Kasumi-1 (cell line): ENCODE measurements around the gene PPIF.
"Not testable (repeated sequence)": the region's sequence is repeated elsewhere in the genome, so short reads cannot be mapped to it uniquely, and the experiment has no call there.

ENCODE experiments used
- DNase-seq, 2 experiments: peaks; one replicate each; lab custom pipeline; 2025; lab: John Stamatoyannopoulos, UW

The PPIF gene

DNA sequence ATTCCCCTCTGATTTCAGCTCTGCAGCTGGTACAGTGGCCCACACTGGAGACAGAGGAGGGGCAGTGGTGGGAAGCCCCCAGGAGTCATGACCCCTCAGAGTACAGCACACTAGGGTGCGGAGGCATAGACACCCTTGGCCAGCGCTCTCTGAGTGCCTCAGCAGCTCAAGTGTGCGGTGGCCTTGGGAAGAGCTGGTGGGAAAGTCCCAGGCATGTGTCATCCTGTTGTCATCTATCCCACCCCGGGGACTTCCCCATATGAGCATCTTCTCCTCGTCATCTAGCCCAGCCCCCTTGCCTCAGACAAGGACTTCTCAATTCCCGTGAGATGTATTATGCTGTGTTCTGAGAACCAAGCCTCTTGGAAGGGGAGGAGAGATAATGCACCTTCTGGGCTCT lies 15.6 kb upstream of the PPIF start:
- peak in 1 of 2 experiments; percentile 27 for DNase-seq

DNA sequence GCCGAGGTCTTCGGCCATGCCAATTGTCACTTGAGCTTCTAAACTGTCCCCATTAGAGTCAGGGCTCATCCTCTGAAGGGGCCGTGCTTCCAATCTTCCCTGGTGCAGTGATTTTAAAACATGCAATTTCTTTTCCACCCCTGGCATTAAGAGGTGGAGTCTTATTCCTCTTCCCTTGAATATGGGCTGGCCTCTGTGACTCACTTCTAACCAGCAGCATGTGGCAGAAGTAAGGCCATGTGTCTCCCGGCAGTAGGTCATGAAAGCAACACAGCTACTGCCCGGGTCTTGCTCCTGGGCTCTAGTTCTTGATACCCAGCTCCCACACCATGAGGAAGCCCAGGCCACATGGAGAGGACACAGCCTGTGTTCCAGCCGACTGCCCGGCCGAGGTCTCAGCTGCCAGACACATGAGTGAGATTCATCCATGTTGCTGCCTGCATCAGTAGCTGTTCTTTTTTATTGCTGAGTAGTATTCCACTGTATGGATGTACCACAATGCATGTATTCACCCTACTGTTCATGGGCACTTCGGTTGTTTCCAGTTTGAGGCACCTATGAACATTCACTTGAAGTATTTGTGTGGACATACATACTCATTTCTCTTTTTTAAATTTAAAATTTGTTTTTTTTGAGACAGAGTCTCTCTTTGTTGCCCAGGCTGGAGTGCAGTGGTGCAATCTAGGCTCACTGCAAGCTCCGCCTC lies 14.5 kb upstream of the PPIF start:
- not testable (repeated sequence) for DNase-seq

DNA sequence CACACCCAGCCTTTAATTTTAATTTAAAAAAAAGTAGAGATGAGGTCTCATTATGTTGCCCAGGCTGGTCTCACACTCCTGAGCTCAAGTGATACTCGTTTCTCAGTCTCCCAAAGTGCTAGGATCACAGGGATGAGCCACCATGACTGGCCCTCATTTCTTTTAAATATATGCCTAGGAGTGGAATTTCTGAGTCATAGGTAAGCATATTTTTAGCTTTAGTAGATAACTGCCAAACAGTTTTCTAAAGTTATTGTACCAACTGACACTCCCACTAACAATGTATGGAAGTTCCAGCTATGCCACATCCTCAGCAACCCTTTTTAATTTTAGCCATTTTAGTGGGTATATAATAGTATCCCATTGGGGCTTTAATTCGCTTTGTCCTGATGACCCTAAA lies 13.8 kb upstream of the PPIF start:
- DNase-seq = no peak

DNA sequence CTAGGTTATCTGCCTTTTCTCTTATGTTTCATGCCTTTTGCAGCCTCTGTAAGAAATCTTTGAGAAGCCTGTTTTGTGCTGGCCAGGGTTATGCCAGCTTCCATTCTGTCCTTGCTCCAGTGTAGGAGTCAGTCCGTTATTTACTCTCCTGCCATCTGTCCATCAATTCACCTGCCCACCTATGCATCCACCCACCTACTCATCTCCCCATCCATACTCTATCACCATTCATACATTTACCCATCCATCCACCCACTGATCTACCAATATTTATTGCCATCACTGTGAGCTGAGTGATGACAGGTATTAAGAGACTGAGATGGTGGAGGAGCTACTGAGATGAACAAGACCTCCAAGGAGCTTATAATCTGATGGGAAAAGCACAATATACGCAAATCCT lies 12.7 kb upstream of the PPIF start:
- no peak for DNase-seq

DNA sequence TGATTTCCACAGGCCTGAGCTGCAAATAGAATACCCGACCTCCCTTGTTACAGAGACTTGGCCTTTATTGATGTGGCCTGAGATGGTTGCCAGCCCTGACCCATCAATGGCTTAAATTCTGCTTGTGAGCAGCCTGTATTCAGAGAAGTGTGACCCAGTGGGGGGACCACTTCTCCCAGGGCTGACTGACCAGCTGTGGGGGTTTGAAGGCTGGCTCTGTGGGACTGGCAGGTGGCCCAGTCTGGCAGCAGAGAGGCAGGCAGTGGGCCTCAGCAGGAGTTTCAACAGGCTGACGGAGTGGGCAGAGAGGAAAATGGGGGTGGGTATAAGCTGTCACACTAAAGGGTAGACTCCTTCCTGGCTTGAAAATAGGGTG lies 12.2 kb upstream of the PPIF start:
- DNase-seq = no peak

DNA sequence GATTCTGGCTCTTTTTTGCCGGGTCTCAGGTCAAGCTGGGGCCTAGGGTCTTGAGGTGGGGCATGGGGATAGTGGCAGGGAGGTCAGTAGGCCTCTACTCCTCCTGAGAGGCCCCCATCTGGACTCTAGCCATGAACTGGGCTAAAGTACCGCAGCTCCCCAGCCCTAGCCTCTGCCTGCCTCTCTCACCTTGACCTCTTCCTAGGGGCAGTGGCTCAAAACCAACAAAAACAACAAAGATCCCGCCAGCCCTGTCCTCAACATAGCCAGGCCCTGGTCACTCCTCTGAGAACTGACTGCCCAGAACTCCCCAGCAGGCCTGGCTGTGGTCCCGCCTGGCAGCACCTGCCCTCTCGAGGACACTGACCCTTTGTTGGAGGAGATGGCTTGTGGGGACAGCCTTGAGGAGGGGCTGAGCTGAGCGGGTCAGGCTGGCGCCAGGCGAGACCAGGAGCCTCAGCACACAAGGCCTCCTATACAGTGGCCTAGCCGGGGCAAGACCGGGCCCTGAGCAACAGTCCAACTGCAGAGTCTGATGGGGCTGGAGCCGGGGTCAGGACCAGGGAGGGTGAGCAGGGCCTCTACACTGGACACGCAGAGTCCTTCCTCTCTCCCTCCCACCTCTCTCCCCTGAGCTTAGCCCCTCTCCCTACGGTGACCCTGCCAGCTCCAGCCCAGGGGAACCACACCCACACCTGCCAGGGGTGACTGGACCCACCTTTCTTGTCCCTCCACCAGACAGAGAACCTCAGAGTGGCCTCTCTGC lies 11.6 kb upstream of the PPIF start:
- no peak for DNase-seq

DNA sequence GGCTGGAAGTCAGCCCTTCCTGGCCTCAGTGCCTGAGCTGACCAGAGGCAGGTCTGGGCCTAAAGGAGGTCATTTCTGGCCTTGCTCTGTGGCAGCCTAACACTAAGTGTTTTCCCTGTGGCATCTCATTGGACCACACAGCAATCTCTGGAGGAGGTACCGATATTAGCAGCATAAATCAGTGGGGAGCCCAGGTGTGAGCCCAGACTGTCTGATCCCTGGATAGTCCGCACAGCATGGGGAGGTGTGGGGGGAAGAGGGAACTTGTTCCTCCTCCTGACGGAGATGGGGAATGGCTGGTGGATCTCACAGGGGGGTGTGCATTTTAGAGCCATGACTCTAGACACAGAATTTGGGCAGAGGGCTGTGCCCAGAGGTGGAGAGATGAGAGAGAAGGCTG lies 11.0 kb upstream of the PPIF start:
- DNase-seq = no peak

DNA sequence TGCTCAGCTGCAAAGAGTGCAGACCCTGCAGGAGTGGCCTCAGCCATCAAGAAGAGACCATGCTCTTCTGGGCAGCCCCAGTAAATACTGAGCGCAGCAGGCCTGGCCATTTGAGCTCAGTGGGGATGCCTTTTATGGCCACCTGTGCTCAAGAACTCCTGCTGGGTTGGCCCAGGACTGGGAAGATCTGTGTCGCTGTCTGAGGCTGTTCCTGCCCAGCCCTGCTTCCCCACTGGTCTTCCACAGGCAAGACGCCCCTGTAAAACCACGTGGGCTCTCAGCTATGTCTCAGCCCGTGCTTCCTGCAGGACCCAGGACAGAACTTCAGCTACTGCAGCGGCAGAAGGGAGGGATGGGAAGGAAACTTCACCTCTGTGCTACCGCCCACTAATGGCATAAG lies 10.5 kb upstream of the PPIF start:
- no peak for DNase-seq

DNA sequence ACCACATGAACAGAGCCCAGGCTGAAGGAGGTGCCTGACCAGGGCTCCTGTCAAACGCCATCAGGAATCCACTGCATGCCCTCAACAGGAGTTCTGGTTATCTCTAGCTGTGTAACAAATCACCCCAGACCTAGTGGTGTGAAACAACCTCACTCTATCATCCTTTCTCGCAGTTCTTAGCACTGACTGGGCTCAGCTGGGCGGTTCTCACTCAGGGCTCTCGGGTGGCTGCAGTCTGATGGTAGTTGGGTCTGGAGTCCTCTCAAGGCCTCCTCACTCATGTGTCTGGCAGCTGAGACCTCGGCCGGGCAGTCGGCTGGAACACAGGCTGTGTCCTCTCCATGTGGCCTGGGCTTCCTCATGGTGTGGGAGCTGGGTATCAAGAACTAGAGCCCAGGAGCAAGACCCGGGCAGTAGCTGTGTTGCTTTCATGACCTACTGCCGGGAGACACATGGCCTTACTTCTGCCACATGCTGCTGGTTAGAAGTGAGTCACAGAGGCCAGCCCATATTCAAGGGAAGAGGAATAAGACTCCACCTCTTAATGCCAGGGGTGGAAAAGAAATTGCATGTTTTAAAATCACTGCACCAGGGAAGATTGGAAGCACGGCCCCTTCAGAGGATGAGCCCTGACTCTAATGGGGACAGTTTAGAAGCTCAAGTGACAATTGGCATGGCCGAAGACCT lies 9.3 kb upstream of the PPIF start:
- not testable (repeated sequence) for DNase-seq

DNA sequence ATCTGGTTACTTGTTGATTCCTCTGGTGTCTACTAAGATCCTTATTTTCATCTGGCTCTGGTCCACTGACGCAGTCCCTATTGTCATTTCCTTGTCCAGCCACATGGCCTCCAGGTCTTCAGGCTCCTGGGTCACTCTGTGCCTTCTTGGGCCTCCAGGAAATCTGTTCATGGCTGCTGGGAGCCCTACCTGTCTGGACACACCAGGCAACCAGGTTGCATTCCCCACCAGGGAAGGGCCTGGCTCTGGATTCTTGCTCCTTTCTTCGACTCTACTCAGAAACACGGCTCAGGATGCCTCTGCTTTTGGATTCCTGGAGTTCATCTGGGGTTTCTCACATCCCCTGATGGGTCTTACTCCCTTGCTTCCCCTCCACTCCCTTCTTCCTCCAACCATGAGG lies 8.0 kb upstream of the PPIF start:
- no peak for DNase-seq

DNA sequence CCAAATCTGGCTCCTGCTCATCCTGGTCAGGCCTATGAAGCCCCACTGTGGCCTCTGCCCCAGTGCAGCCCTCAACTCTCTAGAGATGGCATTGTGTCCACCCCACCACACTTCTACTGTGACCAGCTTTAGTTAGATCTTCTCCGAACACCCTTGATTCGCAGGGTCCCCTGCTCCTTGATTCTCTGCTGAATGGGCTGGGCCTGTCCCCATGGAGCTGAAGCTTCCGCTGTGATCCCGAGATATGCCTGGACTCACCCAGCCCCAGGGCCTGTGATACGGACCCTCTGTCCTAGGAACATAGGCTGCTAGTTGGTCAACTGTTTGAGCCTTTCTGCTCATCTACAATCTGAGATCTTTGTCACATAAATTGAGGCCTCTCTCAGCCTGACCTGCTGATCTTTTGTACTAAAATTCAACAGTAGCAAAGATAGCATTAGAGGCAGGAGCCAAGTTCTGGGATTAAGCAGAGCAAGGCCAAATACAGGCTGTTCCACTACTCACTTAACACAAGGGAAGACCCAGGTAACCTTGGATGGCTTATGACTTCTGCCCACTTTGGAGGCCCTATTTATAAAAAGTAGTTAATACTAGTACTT lies 6.5 kb upstream of the PPIF start:
- DNase-seq = no peak

DNA sequence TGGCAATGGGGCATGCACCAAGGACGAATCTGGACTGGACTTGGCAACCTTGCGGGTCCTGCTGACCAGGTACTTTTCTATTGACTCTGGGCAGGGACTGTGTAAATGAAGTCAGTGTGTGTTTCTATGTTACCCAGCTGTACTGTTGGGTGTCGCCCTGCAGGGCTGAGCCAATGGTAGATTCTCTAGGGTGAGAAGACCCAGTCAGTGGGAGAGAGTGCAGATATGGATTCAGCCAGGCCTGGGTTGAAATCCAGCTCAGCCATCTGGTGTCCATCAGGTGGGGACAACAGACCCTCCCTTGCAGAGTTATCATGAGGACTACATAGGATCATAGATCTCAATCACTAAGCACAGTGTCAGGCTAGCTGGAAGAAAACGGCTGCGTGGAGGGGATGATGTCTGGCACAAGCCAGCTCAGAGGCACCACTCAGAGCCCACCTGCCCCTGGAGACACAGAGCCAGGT lies 4.9 kb upstream of the PPIF start:
- DNase-seq = no peak

DNA sequence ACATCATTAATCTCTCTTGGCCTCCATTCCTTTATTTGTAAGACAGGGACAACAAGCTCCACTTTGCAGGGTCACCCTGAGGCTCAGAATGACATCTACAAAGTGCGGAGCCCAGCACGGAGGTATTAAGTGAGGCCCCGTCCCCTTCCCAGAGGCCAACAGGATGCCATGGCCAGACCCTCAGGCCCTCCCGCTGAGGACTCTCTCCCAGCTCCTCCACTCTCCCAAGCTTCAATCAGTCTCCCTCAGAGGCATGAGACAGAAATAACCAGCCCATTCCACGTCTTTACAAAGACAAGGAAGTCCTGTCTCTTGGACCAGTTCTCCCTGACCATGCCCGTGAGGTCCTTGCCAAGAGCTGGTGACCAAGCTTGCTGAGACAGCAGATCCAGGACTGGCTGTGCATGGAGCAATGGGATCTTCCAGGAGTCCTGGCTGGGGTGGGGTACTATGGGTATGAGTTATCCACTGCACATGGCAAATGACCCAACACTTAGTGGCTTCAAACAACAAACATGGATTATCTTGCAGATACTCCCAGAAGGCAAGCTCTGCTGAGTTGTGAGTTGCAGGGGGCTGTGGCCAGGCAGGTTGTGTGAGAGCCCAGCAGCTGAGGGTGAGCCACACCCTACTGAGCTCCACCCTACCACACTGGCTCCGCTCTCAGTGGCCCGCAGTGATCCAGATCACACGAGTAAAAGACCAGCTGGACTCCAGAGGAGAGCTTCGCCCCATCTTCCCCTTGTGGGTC lies 4.3 kb upstream of the PPIF start:
- DNase-seq = no peak

DNA sequence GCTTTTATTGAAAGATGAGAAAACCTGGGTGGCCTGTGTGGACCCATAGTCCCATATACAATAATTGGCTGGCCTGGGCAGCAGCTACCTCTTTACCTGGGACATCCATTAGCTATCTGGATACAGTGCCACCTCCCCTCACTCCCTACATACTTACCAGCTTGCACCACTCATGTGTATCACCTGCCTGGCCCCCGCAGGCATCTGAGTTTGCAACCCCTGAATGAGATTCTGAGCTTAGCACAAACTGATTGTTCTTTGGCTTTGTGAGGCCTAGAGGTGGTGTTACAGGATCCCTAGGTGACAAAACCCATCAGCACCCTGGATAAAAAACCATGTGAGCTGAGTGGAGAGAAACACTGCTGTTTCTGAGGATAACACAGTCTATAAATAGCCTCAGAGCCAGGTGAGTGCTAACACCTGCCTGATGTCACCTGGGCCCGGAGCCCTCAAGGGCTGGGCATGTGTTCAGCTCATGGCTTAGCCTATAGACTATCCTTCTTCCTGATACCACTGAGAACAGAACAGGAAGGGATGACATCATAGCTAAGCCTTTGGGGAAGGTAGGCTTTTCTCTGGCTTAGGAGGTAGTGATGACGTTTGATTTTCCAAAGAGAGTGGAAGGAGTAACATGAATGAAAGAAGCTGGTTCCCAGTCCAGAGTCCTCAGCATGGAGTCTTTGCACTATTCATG lies 2.6 kb upstream of the PPIF start:
- no peak for DNase-seq

DNA sequence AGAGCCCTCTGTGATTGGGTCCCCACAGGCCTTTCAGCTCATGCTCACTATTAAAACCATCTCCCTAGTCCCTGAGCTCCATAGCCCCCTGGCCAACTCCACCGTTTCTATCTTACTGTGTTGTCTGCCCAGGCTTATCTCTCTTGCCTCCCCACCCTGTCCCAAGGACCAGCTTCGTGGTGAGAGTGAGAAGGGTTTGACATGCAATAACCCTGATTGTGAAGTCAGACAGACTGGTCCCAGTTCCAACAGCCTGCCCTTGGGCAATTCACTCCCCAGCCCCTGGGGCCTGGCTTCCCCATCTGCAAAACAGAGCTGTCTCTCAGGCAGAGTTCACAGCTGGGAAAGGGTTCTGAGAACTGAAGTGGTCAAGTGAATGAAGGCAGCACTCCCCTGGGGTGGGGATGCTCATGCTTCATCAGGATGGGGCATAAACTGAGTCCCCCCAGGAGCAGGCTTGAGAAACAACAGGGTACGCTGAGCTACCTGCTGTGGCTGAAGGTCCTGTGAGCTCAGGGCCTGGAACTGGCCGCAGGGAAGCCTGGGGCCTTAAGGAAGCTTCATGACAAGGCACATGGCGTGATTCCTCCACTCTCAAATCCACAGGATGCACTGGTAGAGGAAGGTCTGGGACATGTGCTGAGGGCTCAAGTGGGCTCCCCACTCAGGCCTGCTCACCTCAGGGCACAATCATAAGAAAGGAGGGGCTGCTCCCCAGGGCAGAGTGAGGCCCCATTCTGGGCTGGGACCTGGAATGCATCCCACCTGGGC lies 1.8 kb upstream of the PPIF start:
- no peak for DNase-seq

DNA sequence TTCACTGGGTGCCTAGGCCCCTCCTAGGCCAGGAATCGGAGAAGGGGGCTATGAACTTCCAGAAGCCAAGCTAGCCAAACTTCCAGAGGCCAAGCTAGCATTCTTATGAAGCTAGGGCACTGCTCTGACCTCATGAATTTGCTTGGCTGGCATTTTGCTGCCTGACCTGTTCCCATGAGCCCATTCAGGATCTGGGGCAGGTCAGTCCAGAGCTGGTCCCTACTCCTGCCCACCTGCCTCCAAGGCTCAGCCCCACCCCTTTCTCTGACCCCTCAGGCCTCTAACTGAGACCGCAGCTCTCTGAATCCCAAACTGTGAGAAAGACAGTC lies 1.3 kb upstream of the PPIF start:
- no peak for DNase-seq

DNA sequence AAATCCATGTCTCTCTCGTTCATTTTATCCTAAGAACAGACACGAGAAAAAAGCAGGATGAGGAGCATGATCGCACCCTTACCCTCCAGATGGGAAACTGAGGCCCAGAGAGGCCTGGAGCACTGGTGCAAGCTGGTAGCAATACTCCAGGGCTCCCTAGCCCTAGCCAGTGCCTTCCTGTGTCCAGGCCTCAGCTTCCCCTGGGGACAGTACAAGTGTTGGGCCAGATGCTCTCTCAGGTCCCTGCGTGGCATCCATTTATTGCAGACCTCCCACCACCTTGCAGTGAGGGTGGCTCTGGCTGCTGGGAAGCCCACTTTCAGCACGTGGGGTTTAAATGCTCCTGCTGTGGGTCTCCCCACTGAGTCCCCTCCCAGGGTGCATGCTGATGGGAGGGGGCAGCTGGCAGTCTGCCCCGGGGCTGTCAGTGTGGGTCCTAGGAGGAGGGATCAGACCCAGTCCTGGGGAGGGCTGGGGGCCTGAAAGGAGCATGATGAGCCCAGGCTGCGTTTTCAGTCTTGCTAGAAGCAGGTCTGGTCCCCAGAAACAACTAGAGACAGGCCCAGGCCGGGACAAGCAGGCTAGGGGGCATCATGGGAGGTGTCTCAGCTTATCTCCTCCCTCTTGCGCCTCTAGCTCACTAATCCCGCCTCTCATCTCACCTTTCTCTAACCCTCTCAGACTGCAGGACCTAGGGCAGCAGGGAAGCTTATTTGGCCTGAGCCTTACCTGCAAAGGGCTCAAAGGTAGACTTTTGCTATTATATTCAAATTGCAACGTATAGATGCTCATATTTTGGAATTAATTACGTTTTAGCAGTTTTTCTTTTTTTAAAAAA lies 662 bp upstream of the PPIF start:
- no peak for DNase-seq

DNA sequence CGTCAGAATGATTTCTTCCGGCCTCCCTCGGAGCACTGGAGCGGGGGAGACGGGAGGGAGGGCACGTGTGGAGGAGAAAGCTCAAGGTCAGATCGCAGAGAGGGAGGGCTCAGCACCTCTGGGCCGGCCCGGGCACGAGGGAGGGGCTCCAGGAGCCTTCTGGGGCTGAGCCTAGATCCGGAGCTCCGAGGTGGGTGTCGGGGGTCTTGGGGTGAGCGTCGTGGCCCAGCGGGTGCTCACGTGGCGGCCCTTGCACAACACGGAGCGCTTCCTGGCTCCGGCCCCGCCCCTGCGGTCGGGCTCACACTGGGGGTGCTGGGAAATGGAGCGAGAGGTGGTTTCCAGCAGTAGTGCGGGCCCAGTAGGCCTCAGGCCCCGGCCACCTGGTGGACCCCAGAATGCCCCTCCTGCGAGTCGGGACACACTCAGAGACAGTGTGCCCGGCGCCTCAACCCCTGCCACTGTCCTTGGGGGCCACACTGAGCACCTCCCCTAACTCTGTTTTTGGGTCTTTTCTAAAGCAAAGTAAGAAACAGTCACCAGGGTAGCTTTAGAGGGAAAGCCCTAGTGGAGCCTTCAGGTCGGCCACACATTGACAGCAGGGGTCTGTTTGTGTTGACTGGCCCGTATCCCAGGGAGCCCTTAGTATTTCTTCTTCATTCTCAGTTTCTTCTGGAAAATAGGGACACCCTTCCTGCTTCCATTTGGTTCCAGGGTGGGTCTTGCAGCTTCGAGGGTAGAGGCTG lies 798 bp downstream of the PPIF start:
- peak; percentile 43 to 56 for DNase-seq

DNA sequence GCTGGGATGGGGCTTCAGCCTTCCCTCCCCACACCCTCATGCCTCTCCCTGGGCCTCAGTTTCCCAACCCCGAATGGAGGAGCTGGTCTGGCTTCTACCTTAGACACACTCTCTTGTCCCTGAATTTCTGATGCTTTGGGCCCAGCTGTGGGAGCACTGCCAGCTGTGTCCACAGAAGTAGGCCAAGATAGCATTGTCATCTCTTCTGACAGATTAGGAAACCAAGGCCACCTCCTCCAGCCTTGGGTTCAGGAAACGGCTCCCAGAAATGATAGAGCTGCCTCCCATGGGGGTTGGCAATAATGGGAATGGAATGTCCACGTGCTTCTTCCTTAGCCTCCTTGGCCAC lies 1.3 kb downstream of the PPIF start:
- DNase-seq = no peak
